Smooth muscle cell (in vitro differentiated cells): ENCODE measurements around the gene GPSM1. TPM values are rescaled to one million over a fixed set of nuclear protein-coding genes. Genes with fewer than 3 reads are reported as not detected.

Source experiments
- DNase-seq: peaks from one replicate; lab custom pipeline; 2025; ENCODE audit not compliant: unreplicated experiment; lab: John Stamatoyannopoulos, UW
- H2AFZ ChIP-seq: fragments of 200-600 bp; sonication (generic); 2 replicates; pipeline ENCODE4 v1.6.0; 2016; ENCODE audit warnings: antibody characterized with exemption, low read depth, mild to moderate bottlenecking
- H3F3A ChIP-seq: fragments of 200-600 bp; sonication (generic); 2 replicates; pipeline ENCODE4 v1.6.0; 2017; ENCODE audit warnings: antibody characterized with exemption, low read depth
- H3K27ac ChIP-seq: fragments of 200-600 bp; sonication (generic); 2 replicates; pipeline ENCODE4 v1.5.1; 2016; ENCODE audit warnings: low read depth, mild to moderate bottlenecking
- H3K27me3 ChIP-seq: fragments of 200-600 bp; sonication (generic); 2 replicates; pipeline ENCODE4 v1.6.1; 2016; ENCODE audit warnings: low read depth, mild to moderate bottlenecking
- H3K36me3 ChIP-seq: fragments of 200-600 bp; sonication (generic); 2 replicates; pipeline ENCODE4 v1.5.1; 2016; ENCODE audit warnings: low read depth
- H3K4me1 ChIP-seq: fragments of 200-600 bp; sonication (generic); 2 replicates; pipeline ENCODE4 v1.5.1; 2016; ENCODE audit warnings: low read depth
- H3K4me2 ChIP-seq: fragments of 200-600 bp; sonication (generic); 2 replicates; pipeline ENCODE4 v1.6.0; 2016; ENCODE audit warnings: mild to moderate bottlenecking
- H3K4me3 ChIP-seq: fragments of 200-600 bp; sonication (generic); 2 replicates; pipeline ENCODE4 v1.5.1; 2016; ENCODE audit warnings: mild to moderate bottlenecking
- H3K79me2 ChIP-seq: fragments of 200-600 bp; sonication (generic); 2 replicates; pipeline ENCODE4 v1.6.0; 2016; ENCODE audit warnings: low read depth, mild to moderate bottlenecking
- H3K9ac ChIP-seq: fragments of 200-600 bp; sonication (generic); 2 replicates; pipeline ENCODE4 v1.6.0; 2016; ENCODE audit warnings: low read depth
- H3K9me3 ChIP-seq: fragments of 200-600 bp; sonication (generic); replicated peaks from 2 replicates; pipeline ENCODE4 v1.5.1; 2016; ENCODE audit warnings: low read depth
- H4K20me1 ChIP-seq: fragments of 200-600 bp; sonication (generic); 2 replicates; pipeline ENCODE4 v1.6.0; 2016; ENCODE audit warnings: low read depth
- CTCF ChIP-seq: fragments of 200-600 bp; sonication (generic); IDR thresholded peaks from 2 replicates; pipeline ENCODE4 v1.5.1; 2017; ENCODE audit warnings: borderline replicate concordance, mild to moderate bottlenecking, antibody characterized with exemption; ENCODE audit not compliant: insufficient read depth, poor library complexity, severe bottlenecking
- whole genome bisulfite sequencing: methylation state at CpG from one replicate; pipeline ENCODE4 v1.1.7; 2016; ENCODE audit warnings: low lambda C conversion rate; 5-methylcytosine and 5-hydroxymethylcytosine counted together
- polyA plus RNA-seq: library from polyadenylated mRNA; unstranded; fragments of >200 nt; fragmentation: Nextera tagmentation; extraction: Ambion mirVana; gene quantifications from 2 replicates; pipeline ENCODE4 v1.2.1, GENCODE V29; 2016
- total RNA-seq: library from RNA; depleted of rRNA; stranded (reverse); fragments of >200 nt; gene quantifications from 2 replicates; pipeline ENCODE4 v1.2.3, GENCODE V29; 2014

The GPSM1 gene
- total and polyA plus RNA-seq, 2 experiments from 2014 or later = 21.1 to 45.9 TPM

GRCh38 chr9:136400038-136400834, 72.9 kb downstream of the GPSM1 start, which contains the start of gene SNAPC4:
SNAPC4 (minus strand) TSS chr9:136400170; CDS start chr9:136398428, 1,742 bp downstream.
- peak within 1 kb of the TSS; percentile 95 for H3K4me3 ChIP-seq
- H3K36me3 ChIP-seq = no peaks in the 10 kb centered on the region
- H2AFZ ChIP-seq = peak within 1 kb of the TSS; percentile 80
- TF ChIP-seq CTCF = peak; percentile 96
- peaks cover 21% of the 10 kb centered on the region for H3K79me2 ChIP-seq
- peak within 1 kb of the TSS; percentile 86 for H3K9ac ChIP-seq
- H4K20me1 ChIP-seq = peaks cover 15% of the 10 kb centered on the region
- peaks cover 7% of the 10 kb centered on the region for H3K4me1 ChIP-seq
- H3K27me3 ChIP-seq = no peaks in the 10 kb centered on the region
- H3K4me2 ChIP-seq = peak within 1 kb of the TSS; percentile 100
- WGBS = 14% methylated on average over 71 of the region's 71 CpGs
- peak within 1 kb of the TSS; percentile 33 for H3K27ac ChIP-seq
- DNase-seq = peak; percentile 63
- peaks cover 7% of the 10 kb centered on the region for H3F3A ChIP-seq
- no peaks in the 10 kb centered on the region for H3K9me3 ChIP-seq

DNA sequence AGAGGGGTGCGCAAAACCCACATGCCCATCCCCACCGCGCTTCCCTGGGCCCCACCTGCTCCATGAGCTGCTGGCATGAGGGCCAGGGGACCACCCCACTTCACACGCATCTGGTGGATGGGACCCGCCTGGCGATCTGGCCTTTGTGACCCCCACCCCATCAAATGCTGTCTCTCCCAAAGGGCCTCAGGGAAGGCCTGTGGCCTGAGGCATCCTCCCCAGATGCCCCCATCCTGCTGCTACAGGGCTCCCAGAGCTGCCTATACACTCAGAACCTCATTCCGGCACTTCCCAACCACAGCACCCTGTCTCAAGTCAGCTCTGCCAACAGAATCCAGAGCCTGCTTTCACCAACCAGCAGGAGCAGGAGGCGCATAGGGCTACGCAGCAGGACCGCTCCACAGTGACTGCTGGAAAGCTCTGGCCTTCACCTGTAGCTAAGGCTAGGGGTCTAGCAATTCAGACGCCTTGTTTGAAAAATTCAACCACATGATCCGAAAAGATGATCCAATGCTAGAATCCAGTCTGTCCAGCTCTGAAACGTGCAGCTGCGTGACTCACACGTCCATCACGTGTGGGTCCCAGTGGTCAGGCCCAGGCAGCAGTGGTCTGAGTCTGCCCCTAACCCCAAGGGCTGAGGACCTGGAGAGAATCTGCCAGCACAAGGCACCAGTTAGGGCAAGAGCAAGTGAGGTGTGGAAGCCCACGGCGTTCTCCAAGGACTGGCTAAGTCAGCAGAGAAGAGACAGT, 74.0 kb downstream of the GPSM1 start:
- H3K4me1 ChIP-seq = peaks cover 7% of the 10 kb centered on the region
- H3K27ac ChIP-seq = peak overlapping the region; percentile 25
- H3K79me2 ChIP-seq = peaks cover 21% of the 10 kb centered on the region
- H3K36me3 ChIP-seq = no peaks in the 10 kb centered on the region
- peaks cover 7% of the 10 kb centered on the region for H3F3A ChIP-seq
- DNase-seq = no peak
- no peak overlapping the region for H3K9ac ChIP-seq
- H3K27me3 ChIP-seq = no peaks in the 10 kb centered on the region
- no peak overlapping the region for H2AFZ ChIP-seq
- 91% methylated on average over 18 of the region's 18 CpGs for WGBS
- H3K4me2 ChIP-seq = no peak overlapping the region
- TF ChIP-seq CTCF = no peak
- no peaks in the 10 kb centered on the region for H3K9me3 ChIP-seq
- H4K20me1 ChIP-seq = peaks cover 15% of the 10 kb centered on the region
- H3K4me3 ChIP-seq = no peak overlapping the region

- Histone ChIP-seq H3K4me1 (peaks cover 7% of the 10 kb centered on the region), H3K27me3 (no peaks in the 10 kb centered on the region), H3K9me3 (no peaks in the 10 kb centered on the region), H3K79me2 (peaks cover 21% of the 10 kb centered on the region), H3K9ac (no peak overlapping the region), H3K4me3 (no peak overlapping the region), H3K4me2 (no peak overlapping the region), H4K20me1 (peaks cover 15% of the 10 kb centered on the region), H2AFZ (no peak overlapping the region), H3F3A (peaks cover 7% of the 10 kb centered on the region), H3K36me3 (no peaks in the 10 kb centered on the region), H3K27ac (peak overlapping the region; percentile 25)
- no peak for TF ChIP-seq CTCF
- 89% methylated on average over 13 of the region's 13 CpGs for WGBS
- no peak for DNase-seq
Observed at GRCh38 chr9:136402067-136402466, 74.7 kb downstream of the GPSM1 start.
